ENCODE measurements around the gene RAC2.

DNA sequence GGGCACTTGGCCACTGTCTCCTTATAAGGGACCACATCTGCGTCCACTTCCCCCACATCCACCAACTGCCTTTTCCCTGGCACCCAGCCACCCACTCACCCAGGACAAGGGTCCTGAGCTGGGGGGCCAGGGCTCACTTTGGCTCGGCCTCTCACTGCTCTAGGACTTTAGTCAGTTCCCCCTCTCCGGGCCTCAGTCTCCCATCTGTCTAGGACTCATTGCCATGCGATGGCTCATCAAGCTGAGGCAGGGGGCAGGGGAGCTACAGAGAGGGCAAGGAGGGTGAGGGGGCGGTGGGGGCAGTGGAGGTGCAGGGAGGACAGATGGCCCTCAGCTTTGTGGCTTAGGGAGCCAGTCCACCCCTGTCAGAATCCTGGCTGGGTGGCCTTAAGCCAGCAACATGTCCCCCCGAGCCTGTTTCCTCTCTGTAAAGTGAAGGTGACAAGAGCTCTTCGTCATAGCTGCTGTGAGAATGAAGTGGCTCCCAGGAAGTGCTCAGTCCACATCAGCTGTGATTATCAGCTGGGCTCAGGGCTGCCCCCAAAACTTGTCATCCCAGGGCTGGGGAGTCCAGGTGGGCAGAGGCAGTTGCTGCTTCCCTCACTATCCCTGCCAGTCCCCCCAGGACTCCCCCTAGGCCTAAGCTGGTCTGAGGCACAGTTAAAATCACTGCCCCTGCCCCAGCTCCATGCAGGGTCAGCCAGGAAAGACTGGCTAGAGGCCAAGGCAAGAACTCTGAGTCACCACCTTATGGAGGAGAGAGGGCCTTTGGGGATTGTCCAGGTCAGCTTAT is 14.9 kb downstream of the RAC2 start:
- TF ChIP-seq, protein P1, sequence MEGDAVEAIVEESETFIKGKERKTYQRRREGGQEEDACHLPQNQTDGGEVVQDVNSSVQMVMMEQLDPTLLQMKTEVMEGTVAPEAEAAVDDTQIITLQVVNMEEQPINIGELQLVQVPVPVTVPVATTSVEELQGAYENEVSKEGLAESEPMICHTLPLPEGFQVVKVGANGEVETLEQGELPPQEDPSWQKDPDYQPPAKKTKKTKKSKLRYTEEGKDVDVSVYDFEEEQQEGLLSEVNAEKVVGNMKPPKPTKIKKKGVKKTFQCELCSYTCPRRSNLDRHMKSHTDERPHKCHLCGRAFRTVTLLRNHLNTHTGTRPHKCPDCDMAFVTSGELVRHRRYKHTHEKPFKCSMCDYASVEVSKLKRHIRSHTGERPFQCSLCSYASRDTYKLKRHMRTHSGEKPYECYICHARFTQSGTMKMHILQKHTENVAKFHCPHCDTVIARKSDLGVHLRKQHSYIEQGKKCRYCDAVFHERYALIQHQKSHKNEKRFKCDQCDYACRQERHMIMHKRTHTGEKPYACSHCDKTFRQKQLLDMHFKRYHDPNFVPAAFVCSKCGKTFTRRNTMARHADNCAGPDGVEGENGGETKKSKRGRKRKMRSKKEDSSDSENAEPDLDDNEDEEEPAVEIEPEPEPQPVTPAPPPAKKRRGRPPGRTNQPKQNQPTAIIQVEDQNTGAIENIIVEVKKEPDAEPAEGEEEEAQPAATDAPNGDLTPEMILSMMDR (IDR thresholded peaks at IDR 0.05; ENCODE audit: low read depth, low read length), result no peak
- TF ChIP-seq EZH2phosphoT487 (IDR thresholded peaks at IDR 0.05; ENCODE audit: low read depth), result no peak
